Motor neuron (in vitro differentiated cells): Measurements from ENCODE around the gene NRGN. TPM values are rescaled to one million over a fixed set of nuclear protein-coding genes. Genes with fewer than 3 reads are reported as not detected.
A peak's percentile ranks its signal among the peaks of the same experiment; 100 is the strongest.

Experiments
- ATAC-seq, 8 experiments: fragments of 200-7000 bp; cut with Tn5 transposase; replicated peaks in 6 of 8; 2 replicates each; pipeline ENCODE4 v1.8.0; 2021; ENCODE audit warnings: mild to moderate bottlenecking in 8 of 8, moderate library complexity in 8 of 8
- H3K27ac ChIP-seq, 2 donors: fragments of 250-450 bp; sonication (Bioruptor Pico); 2 replicates each; pipeline ENCODE4 v1.9.0; 2021; ENCODE audit warnings: antibody characterized with exemption in 2 of 2, mild to moderate bottlenecking in 2 of 2, moderate library complexity in 1 of 2
- H3K4me1 ChIP-seq, 2 donors: fragments of 250-450 bp; sonication (Bioruptor Pico); replicated peaks in 1 of 2; 2 replicates each; pipeline ENCODE4 v1.6.1; 2021; ENCODE audit warnings: antibody characterized with exemption in 2 of 2, mild to moderate bottlenecking in 2 of 2, moderate library complexity in 1 of 2
- H3K4me3 ChIP-seq, 5 donors: fragments of 250-450 bp; sonication (Bioruptor Pico); 2 replicates each; pipeline ENCODE4 v1.9.0; 2021; ENCODE audit warnings: antibody characterized with exemption in 5 of 5, mild to moderate bottlenecking in 5 of 5, moderate library complexity in 4 of 5
- WGBS, 10 experiments: fragments of 450-650 bp; shearing (Covaris generic); methylation state at CpG; one replicate each; pipeline ENCODE4 v1.0.0; 2022; 5-methylcytosine and 5-hydroxymethylcytosine counted together
- in situ Hi-C, 9 experiments: fragments of 400-800 bp; cut with MboI; loops; one replicate each; pipeline ENCODE4 v1.15.0; 2021; ENCODE audit warnings: low sequenced_read_pairs in 9 of 9, low pct_unique_long_range_greater_than_20kb in 2 of 9; ENCODE audit not compliant: unreplicated experiment in 9 of 9
- total RNA-seq, 8 experiments: library from RNA; unstranded; fragments of 300-600 nt; gene quantifications; 2 replicates each; pipeline versions ENCODE4 v1.2.3 to v1.2.4, GENCODE V29; 2022

The NRGN gene
- total RNA-seq, 8 experiments from 2014 or later: 0.49 to 34.2 (median 2.6) TPM

DNA sequence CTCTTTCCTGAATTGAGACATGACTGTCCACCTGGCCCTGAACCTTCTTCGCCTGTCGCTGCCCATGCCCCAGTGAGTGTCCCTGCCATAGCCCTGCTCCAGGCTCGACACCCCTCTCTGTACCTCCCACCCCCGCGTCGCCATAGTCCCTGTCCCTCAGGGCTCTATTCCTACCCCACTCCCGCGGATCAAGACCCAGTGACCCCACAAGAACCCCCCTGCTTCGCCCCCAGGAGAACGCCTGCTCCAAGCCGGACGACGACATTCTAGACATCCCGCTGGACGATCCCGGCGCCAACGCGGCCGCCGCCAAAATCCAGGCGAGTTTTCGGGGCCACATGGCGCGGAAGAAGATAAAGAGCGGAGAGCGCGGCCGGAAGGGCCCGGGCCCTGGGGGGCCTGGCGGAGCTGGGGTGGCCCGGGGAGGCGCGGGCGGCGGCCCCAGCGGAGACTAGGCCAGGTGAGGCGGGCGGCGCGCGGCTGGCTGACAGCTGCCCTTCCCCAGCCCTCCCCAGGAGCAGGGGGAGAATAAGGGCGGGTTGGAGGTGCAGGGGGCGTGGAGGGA, 5.6 kb downstream of the NRGN start:
- in situ Hi-C loops: loop anchor here in 1 of 9 experiments (5.0 kb wide), 1 partner anchor 73 kb away; the partner anchor contains the start of genes SIAE and SPA17
- ATAC-seq: no peak
- WGBS, 10 experiments: 5 to 20% (median 20%) methylated on average over 1 to 4 of the region's 44 CpGs; no CpG with 5 or more reads in 7 of the 10 experiments
- no peak overlapping the region for H3K27ac ChIP-seq
- peaks cover 3 to 8% of the 10 kb centered on the region in 2 donors for H3K4me1 ChIP-seq
- H3K4me3 ChIP-seq: no peak overlapping the region

DNA sequence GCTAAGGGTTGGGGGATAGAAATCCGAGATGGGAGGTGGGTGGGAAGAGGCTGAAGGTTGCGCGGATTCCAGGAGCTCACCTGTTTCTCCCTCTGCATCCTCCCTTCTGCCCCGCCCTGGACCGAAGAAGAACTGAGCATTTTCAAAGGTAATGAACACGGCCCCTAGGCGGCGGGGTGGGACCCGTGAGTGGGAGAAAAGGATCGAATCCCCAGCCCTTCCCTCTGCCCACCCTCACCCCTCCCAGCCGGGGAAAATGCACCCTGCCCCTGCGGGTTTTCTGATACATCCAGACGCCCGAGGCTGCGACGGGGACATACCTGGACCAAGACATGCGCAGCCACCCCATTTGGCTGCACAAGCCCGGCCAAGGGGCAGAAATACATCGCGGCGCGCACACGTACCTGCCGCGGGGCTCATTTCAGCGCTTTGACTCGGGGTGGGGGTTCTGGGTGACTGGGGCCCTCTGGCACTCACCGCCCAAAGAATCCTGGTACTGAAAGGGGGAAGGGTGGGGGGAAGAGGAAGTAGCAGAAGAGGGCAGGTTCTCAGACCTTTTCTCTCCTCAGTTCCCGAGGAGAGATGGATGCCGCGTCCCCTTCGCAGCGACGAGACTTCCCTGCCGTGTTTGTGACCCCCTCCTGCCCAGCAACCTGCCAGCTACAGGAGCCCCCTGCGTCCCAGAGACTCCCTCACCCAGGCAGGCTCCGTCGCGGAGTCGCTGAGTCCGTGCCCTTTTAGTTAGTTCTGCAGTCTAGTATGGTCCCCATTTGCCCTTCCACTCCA, 6.3 kb downstream of the NRGN start:
- in situ Hi-C loops: loop anchor here in 1 of 9 experiments (5.0 kb wide), 1 partner anchor 74 kb away; the partner anchor contains the start of genes SIAE and SPA17
- ATAC-seq: peak in 2 of 8 experiments; percentile 20 to 21
- H3K4me1 ChIP-seq: peaks cover 0 to 4% of the 10 kb centered on the region in 2 donors
- H3K27ac ChIP-seq: no peak overlapping the region
- WGBS, 10 experiments: 5 to 10% (median 9%) methylated on average over 4 to 6 of the region's 41 CpGs; no CpG with 5 or more reads in 7 of the 10 experiments
- H3K4me3 ChIP-seq: peak overlapping the region; percentile 5 to 30 (median 9)

- in situ Hi-C loops: loop anchor here in 1 of 9 experiments (5.0 kb wide), 1 partner anchor 74 kb away; the partner anchor contains the start of genes SIAE and SPA17
- peaks cover 0 to 4% of the 10 kb centered on the region in 2 donors for H3K4me1 ChIP-seq
- peak; percentile 64 to 92 (median 84) for ATAC-seq
- 4 to 80% (median 7%) methylated on average over 1 to 22 of the region's 37 CpGs; no CpG with 5 or more reads in 4 of the 10 experiments for WGBS, 10 experiments
- no peak overlapping the region for H3K27ac ChIP-seq
- H3K4me3 ChIP-seq: peak overlapping the region; percentile 5 to 30 (median 9)
Observed at GRCh38 chr11:124746621-124747243, 7.0 kb downstream of the NRGN start.

DNA sequence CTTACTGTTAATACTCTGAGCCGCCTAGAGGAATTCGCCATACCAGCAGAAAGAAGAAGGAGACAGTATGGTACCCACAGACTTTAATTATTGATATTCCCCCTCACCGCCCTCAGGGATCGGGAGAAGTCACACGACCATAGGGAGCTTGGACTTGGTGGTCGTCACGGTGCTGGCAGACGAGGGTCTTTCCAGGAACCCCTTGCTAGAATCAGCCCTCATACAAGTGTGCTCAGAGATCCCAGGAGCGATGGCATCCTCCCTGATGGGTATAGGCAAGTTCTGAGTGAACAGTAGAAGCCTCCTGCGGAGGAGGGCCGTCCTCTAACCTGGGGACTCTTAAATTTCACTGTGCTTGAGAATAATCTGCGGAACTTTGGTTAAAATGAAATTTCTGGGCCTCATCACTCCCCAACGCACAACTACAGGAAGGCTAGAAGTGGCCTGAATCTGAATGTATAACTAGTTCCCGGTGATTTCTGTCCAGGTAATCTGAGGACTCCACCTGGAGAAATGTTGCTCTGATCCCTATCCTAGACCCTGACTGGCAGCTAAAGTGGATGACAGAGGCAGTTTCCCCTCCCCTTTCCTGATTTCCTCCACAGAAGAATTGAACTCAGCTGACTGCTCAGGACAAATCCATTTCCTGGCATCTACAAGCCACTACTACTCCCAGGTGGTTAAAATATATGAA, 7.8 kb downstream of the NRGN start:
- ATAC-seq: no peak
- Histone ChIP-seq H3K4me3 (no peak overlapping the region), H3K4me1 (peaks cover 0 to 12% of the 10 kb centered on the region in 2 donors), H3K27ac (no peak overlapping the region)
- in situ Hi-C loops: loop anchor here in 1 of 9 experiments (5.0 kb wide), 1 partner anchor 75 kb away; the partner anchor contains the start of genes SIAE and SPA17
- 17 to 100% (median 57%) methylated on average over 1 to 5 of the region's 14 CpGs; no CpG with 5 or more reads in 2 of the 10 experiments for WGBS, 10 experiments

DNA sequence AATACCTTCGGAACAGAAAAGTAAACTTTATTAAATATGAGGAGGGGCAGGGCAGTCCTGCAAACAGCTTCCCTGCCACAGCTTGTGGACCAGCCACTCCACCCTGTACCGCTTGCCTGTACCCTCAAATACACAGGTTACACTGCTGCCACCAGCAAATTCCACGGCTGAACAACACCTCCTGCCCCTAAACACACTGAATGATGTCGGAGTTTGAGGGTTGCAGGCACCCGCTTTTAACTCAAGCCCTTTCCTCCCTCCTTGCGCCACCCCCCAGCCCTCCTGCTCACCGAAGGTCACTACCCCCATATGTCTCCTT, 8.3 kb downstream of the NRGN start:
- H3K4me3 ChIP-seq: no peak overlapping the region
- 0 to 100% (median 45%) methylated on average over 1 to 4 of the region's 7 CpGs; no CpG with 5 or more reads in 2 of the 10 experiments for WGBS, 10 experiments
- ATAC-seq: no peak
- in situ Hi-C loops: loop anchor here in 1 of 9 experiments (5.0 kb wide), 1 partner anchor 76 kb away; the partner anchor contains the start of genes SIAE and SPA17
- H3K4me1 ChIP-seq: peaks cover 0 to 15% of the 10 kb centered on the region in 2 donors
- no peak overlapping the region for H3K27ac ChIP-seq

DNA sequence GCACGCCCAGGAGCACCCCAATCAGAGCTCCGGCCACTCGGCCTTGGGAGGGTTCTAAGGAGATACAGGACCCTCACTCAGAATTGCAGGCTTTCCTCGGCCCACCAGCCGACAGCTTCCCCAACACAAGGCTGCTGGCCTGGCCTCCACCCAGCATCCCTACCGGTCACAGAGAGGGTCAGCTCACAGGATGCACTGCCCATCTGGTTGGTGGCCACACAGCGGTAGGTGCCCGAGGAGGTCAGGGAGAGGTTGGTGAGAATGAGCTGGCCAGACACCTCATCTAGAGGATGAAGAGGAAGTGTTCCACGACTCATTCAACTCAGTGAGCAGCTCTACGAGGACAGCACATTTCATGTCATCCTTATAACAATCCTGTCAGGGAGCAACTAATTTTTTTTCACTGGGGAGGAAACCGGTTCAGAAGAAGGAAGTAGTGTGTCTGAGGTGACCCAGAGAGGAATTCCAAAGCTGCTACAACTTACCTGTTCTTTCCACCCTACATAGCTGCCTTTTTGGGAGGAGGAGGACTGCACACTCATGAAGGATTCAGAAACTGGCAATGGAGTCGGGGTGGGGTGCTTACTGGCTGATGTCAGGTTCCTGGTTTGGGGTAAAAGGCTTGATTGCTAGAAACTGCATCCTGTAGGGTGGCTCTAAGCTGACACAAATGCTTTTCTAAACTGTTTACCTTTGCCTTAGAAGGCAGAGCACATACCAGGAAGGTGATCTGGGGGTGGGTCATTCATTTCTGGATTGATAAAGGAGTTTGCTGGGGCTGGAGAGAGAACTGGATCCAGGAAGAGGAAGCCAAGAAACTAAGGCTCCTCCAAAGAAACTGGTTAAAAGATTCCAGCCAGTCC, 9.0 kb downstream of the NRGN start:
- Histone ChIP-seq H3K4me3 (no peak overlapping the region), H3K4me1 (peaks cover 0 to 15% of the 10 kb centered on the region in 2 donors), H3K27ac (no peak overlapping the region)
- 0 to 70% (median 10%) methylated on average over 1 to 5 of the region's 12 CpGs; no CpG with 5 or more reads in 4 of the 10 experiments for WGBS, 10 experiments
- in situ Hi-C loops: loop anchor here in 1 of 9 experiments (5.0 kb wide), 1 partner anchor 76 kb away; the partner anchor contains the start of genes SIAE and SPA17
- ATAC-seq: no peak

GRCh38 chr11:124749912-124750311, 10.2 kb downstream of the NRGN start:
- 40 to 100% methylated on average over 1 of the region's 1 CpG; no CpG with 5 or more reads in 8 of the 10 experiments for WGBS, 10 experiments

DNA sequence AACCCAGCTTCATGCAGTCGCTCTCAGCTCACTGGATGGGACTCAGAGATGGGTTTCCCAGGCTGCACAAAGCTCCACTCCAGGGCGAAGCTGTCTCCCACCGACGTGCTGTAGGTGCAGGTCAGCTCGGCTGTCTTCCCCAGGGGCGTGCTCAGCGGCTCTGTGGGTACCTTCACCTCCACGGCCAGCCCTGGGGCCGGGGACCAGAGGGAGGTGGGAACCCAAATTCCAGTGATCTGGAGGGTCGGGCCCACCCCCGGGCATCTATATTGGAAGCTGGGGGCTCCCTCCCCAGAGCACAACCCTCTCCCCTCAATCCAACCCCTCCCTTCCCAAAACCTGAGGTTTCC, 11.6 kb downstream of the NRGN start:
- no peak for ATAC-seq
- Histone ChIP-seq H3K4me1 (peaks cover 0 to 15% of the 10 kb centered on the region in 2 donors), H3K4me3 (no peak overlapping the region), H3K27ac (no peak overlapping the region)
- in situ Hi-C loops: loop anchor here in 7 of 9 experiments (25.0 kb wide), 2 partner anchors 89 to 339 kb away; partner anchors contain the start of genes SIAE (in 6 of the 7), SPA17 (in 6 of the 7) and OR8B4 (in 2 of the 7)
- WGBS, 10 experiments: 10 to 15% methylated on average over 2 to 6 of the region's 11 CpGs; no CpG with 5 or more reads in 8 of the 10 experiments

More at GRCh38 chr11:124749912-124750311, 10.2 kb downstream of the NRGN start:
- H3K4me3 ChIP-seq: no peak overlapping the region
- in situ Hi-C loops: loop anchor here in 7 of 9 experiments (5.0 to 25.0 kb wide), 3 partner anchors 78 to 338 kb away; partner anchors contain the start of genes SIAE (in 7 of the 7), SPA17 (in 7 of the 7) and OR8B4 (in 2 of the 7)
- no peak overlapping the region for H3K27ac ChIP-seq
- peak in 1 of 8 experiments; percentile 1 for ATAC-seq
- H3K4me1 ChIP-seq: peaks cover 0 to 15% of the 10 kb centered on the region in 2 donors

DNA sequence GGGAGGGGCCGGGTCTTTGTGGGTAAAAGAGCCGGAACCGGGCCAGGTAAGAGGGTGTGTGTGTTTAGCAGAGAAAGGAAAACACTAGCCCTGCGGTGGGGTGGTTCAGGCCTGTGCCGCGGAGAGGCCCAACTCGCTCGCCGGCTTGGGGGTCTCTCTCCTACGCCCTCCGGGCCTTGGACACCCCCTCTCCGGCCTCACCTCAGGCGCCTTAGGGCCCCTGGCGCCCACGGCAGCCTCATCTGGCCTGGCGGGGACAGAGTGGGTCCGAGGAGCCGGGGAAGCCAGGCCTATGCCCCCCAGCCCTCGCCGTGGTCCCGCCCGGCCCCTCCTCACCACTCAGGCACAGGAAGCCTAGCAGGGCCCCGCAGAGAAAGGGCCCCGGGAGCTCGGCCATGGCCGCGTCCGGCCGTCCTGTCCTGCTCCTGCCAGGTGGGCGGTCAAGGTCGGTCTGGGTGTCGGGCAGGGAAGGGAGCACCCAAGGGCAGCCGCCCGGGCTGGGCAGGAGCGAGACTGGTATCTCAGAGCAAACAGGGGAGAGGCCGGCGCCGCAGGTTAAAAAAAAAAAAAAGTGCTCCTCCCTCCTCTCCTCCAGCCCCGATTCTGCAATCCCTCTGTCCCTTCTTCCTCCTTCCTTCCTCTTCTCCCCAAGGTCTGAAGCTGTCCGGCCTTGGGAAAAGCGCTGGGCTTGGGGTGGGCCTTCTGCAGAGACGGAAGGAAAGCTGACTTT, 12.2 kb downstream of the NRGN start, which contains the start of gene VSIG2:
VSIG2 (minus strand) TSS at position 515 of the 730 bp plus-strand sequence; CDS start at position 397, 118 bp downstream.
- Histone ChIP-seq H3K4me3 (no peak within 1 kb of the TSS), H3K4me1 (peaks cover 0 to 15% of the 10 kb centered on the region in 2 donors), H3K27ac (no peak within 1 kb of the TSS)
- peak in 1 of 8 experiments; percentile 3 for ATAC-seq
- in situ Hi-C loops: loop anchor here in 7 of 9 experiments (25.0 kb wide), 2 partner anchors 90 to 340 kb away; partner anchors contain the start of genes SIAE (in 6 of the 7), SPA17 (in 6 of the 7) and OR8B4 (in 2 of the 7)
- 16 to 20% (median 20%) methylated on average over 2 to 6 of the region's 42 CpGs; no CpG with 5 or more reads in 6 of the 10 experiments for WGBS, 10 experiments

GRCh38 chr11:124752471-124753102, 12.8 kb downstream of the NRGN start:
- Histone ChIP-seq H3K27ac (no peak overlapping the region), H3K4me1 (peaks cover 0 to 11% of the 10 kb centered on the region in 2 donors), H3K4me3 (no peak overlapping the region)
- WGBS, 10 experiments: 24 to 60% (median 29%) methylated on average over 1 to 6 of the region's 10 CpGs; no CpG with 5 or more reads in 4 of the 10 experiments
- peak in 5 of 8 experiments; percentile 10 to 60 (median 44) for ATAC-seq
- in situ Hi-C loops: loop anchor here in 7 of 9 experiments (25.0 kb wide), 2 partner anchors 90 to 340 kb away; partner anchors contain the start of genes SIAE (in 6 of the 7), SPA17 (in 6 of the 7) and OR8B4 (in 2 of the 7)
